Parathyroid adenoma (tissue), 2 donors: ENCODE results near the gene XPC.

Source experiments
- H2AFZ ChIP-seq: fragments of 300-600 bp; sonication (generic); one replicate; pipeline ENCODE4 v1.7.0; 2017; ENCODE audit warnings: antibody characterized with exemption, mild to moderate bottlenecking
- H3K27ac ChIP-seq: fragments of 300-600 bp; sonication (generic); one replicate; pipeline ENCODE4 v1.7.0; 2017
- H3K27me3 ChIP-seq: fragments of 300-600 bp; sonication (generic); one replicate; pipeline ENCODE4 v1.7.0; 2017; ENCODE audit warnings: low read length; ENCODE audit not compliant: control insufficient read depth, insufficient read depth
- H3K36me3 ChIP-seq: fragments of 300-600 bp; sonication (generic); one replicate; pipeline ENCODE4 v1.7.0; 2017; ENCODE audit warnings: low read length; ENCODE audit not compliant: control insufficient read depth, insufficient read depth
- H3K4me1 ChIP-seq: fragments of 300-600 bp; sonication (generic); one replicate; pipeline ENCODE4 v1.7.0; 2017; ENCODE audit warnings: control low read depth
- H3K4me2 ChIP-seq: fragments of 300-600 bp; sonication (generic); one replicate; pipeline ENCODE4 v1.7.0; 2017; ENCODE audit warnings: low read length
- H3K4me3 ChIP-seq: fragments of 300-600 bp; sonication (generic); one replicate; pipeline ENCODE4 v1.7.0; 2017; ENCODE audit warnings: low read depth, low read length
- H3K79me2 ChIP-seq: fragments of 300-600 bp; sonication (generic); one replicate; pipeline ENCODE4 v1.7.0; 2017; ENCODE audit warnings: control low read depth
- H3K9ac ChIP-seq: fragments of 300-600 bp; sonication (generic); one replicate; pipeline ENCODE4 v1.7.0; 2017; ENCODE audit warnings: mild to moderate bottlenecking
- H3K9me3 ChIP-seq: fragments of 300-600 bp; sonication (generic); one replicate; pipeline ENCODE4 v1.7.0; 2017; ENCODE audit warnings: low read length; ENCODE audit not compliant: control insufficient read depth
- CTCF ChIP-seq: fragments of 300-600 bp; sonication (generic); IDR thresholded peaks from one replicate; pipeline ENCODE4 v1.7.0; 2017; ENCODE audit warnings: antibody characterized with exemption, mild to moderate bottlenecking
- donor health status: primary hyperparathyroidism.

The XPC gene

GRCh38 chr3:14212032-14212431 lies 33.6 kb upstream of the XPC start:
- H3K4me2 ChIP-seq, result no peak overlapping the region
- H3K27ac ChIP-seq, result no peak overlapping the region
- no peaks in the 10 kb centered on the region for H3K9me3 ChIP-seq
- no peak overlapping the region for H2AFZ ChIP-seq
- no peaks in the 10 kb centered on the region for H3K79me2 ChIP-seq
- no peaks in the 10 kb centered on the region for H3K4me1 ChIP-seq
- no peaks in the 10 kb centered on the region for H3K36me3 ChIP-seq
- H3K27me3 ChIP-seq, result no peaks in the 10 kb centered on the region
- TF ChIP-seq CTCF, result no peak
- no peak overlapping the region for H3K4me3 ChIP-seq
- H3K9ac ChIP-seq, result no peak overlapping the region

DNA sequence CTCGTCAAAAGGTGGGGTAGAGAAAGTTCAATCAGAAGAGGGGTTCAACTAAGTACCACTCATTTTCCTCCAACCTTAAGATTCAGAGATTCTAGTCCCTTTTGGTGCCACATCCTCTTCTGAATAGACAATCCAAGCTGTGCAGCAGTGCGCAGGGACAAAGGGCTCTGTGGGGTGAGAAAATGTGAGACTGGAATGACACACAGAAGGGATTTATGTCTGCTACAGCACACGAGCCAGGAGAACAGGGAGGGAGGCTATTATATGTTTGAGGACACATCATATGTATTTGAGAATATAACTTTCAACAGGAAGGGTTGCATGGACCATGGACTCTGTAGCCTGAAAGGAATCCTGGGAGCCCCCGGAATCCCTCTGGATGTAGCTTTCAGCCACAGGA lies 33.2 kb upstream of the XPC start:
- Histone ChIP-seq H3K4me3 (no peak overlapping the region), H3K9ac (no peak overlapping the region), H3K27me3 (no peaks in the 10 kb centered on the region), H3K36me3 (no peaks in the 10 kb centered on the region), H2AFZ (no peak overlapping the region), H3K27ac (no peak overlapping the region), H3K79me2 (no peaks in the 10 kb centered on the region), H3K9me3 (no peaks in the 10 kb centered on the region), H3K4me2 (no peak overlapping the region), H3K4me1 (no peaks in the 10 kb centered on the region)
- TF ChIP-seq CTCF, result no peak

GRCh38 chr3:14210843-14211594 lies 32.6 kb upstream of the XPC start:
- TF ChIP-seq CTCF, result no peak
- H3K4me3 ChIP-seq, result no peak overlapping the region
- no peaks in the 10 kb centered on the region for H3K27me3 ChIP-seq
- H3K27ac ChIP-seq, result no peak overlapping the region
- H2AFZ ChIP-seq, result no peak overlapping the region
- H3K9me3 ChIP-seq, result no peaks in the 10 kb centered on the region
- H3K79me2 ChIP-seq, result no peaks in the 10 kb centered on the region
- no peaks in the 10 kb centered on the region for H3K4me1 ChIP-seq
- H3K36me3 ChIP-seq, result no peaks in the 10 kb centered on the region
- H3K9ac ChIP-seq, result no peak overlapping the region
- no peak overlapping the region for H3K4me2 ChIP-seq

GRCh38 chr3:14210290-14210688 lies 31.9 kb upstream of the XPC start:
- Histone ChIP-seq H3K79me2 (no peaks in the 10 kb centered on the region), H2AFZ (no peak overlapping the region), H3K4me3 (no peak overlapping the region), H3K27me3 (no peaks in the 10 kb centered on the region), H3K9me3 (no peaks in the 10 kb centered on the region), H3K27ac (no peak overlapping the region), H3K36me3 (no peaks in the 10 kb centered on the region), H3K4me2 (no peak overlapping the region), H3K9ac (no peak overlapping the region), H3K4me1 (no peaks in the 10 kb centered on the region)
- no peak for TF ChIP-seq CTCF
